ENCODE results near the gene TEX26.

DNA sequence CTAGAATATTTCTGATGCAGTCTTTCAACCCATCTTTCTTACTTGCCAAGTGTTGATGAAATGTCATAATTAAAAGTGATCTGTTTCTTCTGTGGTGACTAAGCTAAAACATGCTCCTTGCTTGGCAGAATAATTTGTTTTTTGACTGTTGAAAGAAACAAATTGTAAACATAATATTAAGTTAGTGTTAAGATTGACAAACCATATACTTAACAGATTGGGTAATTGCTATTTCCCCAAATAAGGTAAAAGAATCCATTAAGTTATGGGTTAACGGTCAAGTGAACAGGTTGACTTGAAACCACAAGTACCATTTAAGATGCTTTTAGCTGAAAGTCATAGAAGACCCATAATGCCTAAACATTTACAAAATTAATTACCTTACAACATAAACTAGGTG, 62.9 kb downstream of the TEX26 start:
- no peak for TF ChIP-seq YY1 (IDR thresholded peaks at IDR 0.05; ENCODE audit: insufficient read depth, insufficient read length)
- no peak for TF ChIP-seq ZNF274 (IDR thresholded peaks at IDR 0.05; ENCODE audit: low read depth, low read length)

All from NT2/D1 (cell line).